ENCODE results near the gene MNX1. TPM values are rescaled to one million over a fixed set of nuclear protein-coding genes. Genes with fewer than 3 reads are reported as not detected.

Gene MNX1
- not detected for total RNA-seq

- H3K9me3 Mint-ChIP-seq (ENCODE audit: low read depth) = no peaks in the 10 kb centered on the region
- ATAC-seq (peak; percentile 85), DNase-seq (peak; percentile 46)
- peaks cover 10% of the 10 kb centered on the region for H3K4me1 Mint-ChIP-seq
- CTCF ChIA-PET = no interaction called here
- peaks cover 86% of the 10 kb centered on the region for H3K27me3 Mint-ChIP-seq
- peak within 1 kb of the TSS; percentile 24 for H3K27ac Mint-ChIP-seq
- H3K4me3 Mint-ChIP-seq = no peak within 1 kb of the TSS
- no peaks in the 10 kb centered on the region for H3K36me3 Mint-ChIP-seq
Observed at GRCh38 chr7:157010588-157011332, at the start of gene MNX1. Gene MNX1, minus strand, starts transcription at chr7:157010663. Its CDS starts 313 bp downstream, at chr7:157010350.

- DNase-seq = no peak
- no peak for ATAC-seq
- CTCF ChIA-PET = no interaction called here
- Mint-ChIP-seq H3K27me3 (peaks cover 11% of the 10 kb centered on the region), H3K27ac (no peak overlapping the region), H3K36me3 (no peaks in the 10 kb centered on the region), H3K4me3 (no peak overlapping the region), H3K9me3 (ENCODE audit: low read depth) (peaks cover 12% of the 10 kb centered on the region), H3K4me1 (no peaks in the 10 kb centered on the region)
Observed at GRCh38 chr7:157059534-157059933, 49.1 kb upstream of the MNX1 start.

GRCh38 chr7:157058701-157059100 lies 48.2 kb upstream of the MNX1 start:
- CTCF ChIA-PET = no interaction called here
- H3K27ac Mint-ChIP-seq = no peak overlapping the region
- H3K36me3 Mint-ChIP-seq = no peaks in the 10 kb centered on the region
- no peaks in the 10 kb centered on the region for H3K4me1 Mint-ChIP-seq
- no peak for ATAC-seq
- no peak for DNase-seq
- H3K9me3 Mint-ChIP-seq (ENCODE audit: low read depth) = peaks cover 9% of the 10 kb centered on the region
- H3K4me3 Mint-ChIP-seq = no peak overlapping the region
- H3K27me3 Mint-ChIP-seq = peaks cover 16% of the 10 kb centered on the region

- H3K27me3 Mint-ChIP-seq = peaks cover 23% of the 10 kb centered on the region
- CTCF ChIA-PET = no interaction called here
- H3K27ac Mint-ChIP-seq = no peak overlapping the region
- ATAC-seq (no peak), DNase-seq (no peak)
- H3K4me3 Mint-ChIP-seq = no peak overlapping the region
- H3K9me3 Mint-ChIP-seq (ENCODE audit: low read depth) = peaks cover 6% of the 10 kb centered on the region
- H3K36me3 Mint-ChIP-seq = no peaks in the 10 kb centered on the region
- H3K4me1 Mint-ChIP-seq = no peaks in the 10 kb centered on the region
Observed at GRCh38 chr7:157058068-157058467, 47.6 kb upstream of the MNX1 start.

GRCh38 chr7:157056957-157057902 lies 46.8 kb upstream of the MNX1 start:
- H3K9me3 Mint-ChIP-seq (ENCODE audit: low read depth) = peaks cover 2% of the 10 kb centered on the region
- H3K36me3 Mint-ChIP-seq = no peaks in the 10 kb centered on the region
- no peak overlapping the region for H3K4me3 Mint-ChIP-seq
- H3K27me3 Mint-ChIP-seq = peaks cover 26% of the 10 kb centered on the region
- no peak for ATAC-seq
- no peaks in the 10 kb centered on the region for H3K4me1 Mint-ChIP-seq
- H3K27ac Mint-ChIP-seq = no peak overlapping the region
- CTCF ChIA-PET = no interaction called here
- DNase-seq = no peak

GRCh38 chr7:157056246-157056645 lies 45.8 kb upstream of the MNX1 start:
- H3K27me3 Mint-ChIP-seq = peaks cover 28% of the 10 kb centered on the region
- H3K36me3 Mint-ChIP-seq = no peaks in the 10 kb centered on the region
- ATAC-seq (no peak), DNase-seq (no peak)
- no peak overlapping the region for H3K4me3 Mint-ChIP-seq
- CTCF ChIA-PET = no interaction called here
- H3K9me3 Mint-ChIP-seq (ENCODE audit: low read depth) = peaks cover 2% of the 10 kb centered on the region
- H3K4me1 Mint-ChIP-seq = no peaks in the 10 kb centered on the region
- H3K27ac Mint-ChIP-seq = no peak overlapping the region

GRCh38 chr7:157054927-157055326 lies 44.5 kb upstream of the MNX1 start:
- H3K4me1 Mint-ChIP-seq = no peaks in the 10 kb centered on the region
- CTCF ChIA-PET = no interaction called here
- DNase-seq = no peak
- no peak for ATAC-seq
- no peak overlapping the region for H3K4me3 Mint-ChIP-seq
- no peaks in the 10 kb centered on the region for H3K36me3 Mint-ChIP-seq
- H3K9me3 Mint-ChIP-seq (ENCODE audit: low read depth) = no peaks in the 10 kb centered on the region
- no peak overlapping the region for H3K27ac Mint-ChIP-seq
- H3K27me3 Mint-ChIP-seq = peaks cover 24% of the 10 kb centered on the region

- Mint-ChIP-seq H3K9me3 (ENCODE audit: low read depth) (no peaks in the 10 kb centered on the region), H3K27ac (no peak overlapping the region), H3K27me3 (peaks cover 22% of the 10 kb centered on the region), H3K4me3 (no peak overlapping the region), H3K36me3 (no peaks in the 10 kb centered on the region), H3K4me1 (no peaks in the 10 kb centered on the region)
- CTCF ChIA-PET = no interaction called here
- no peak for DNase-seq
- ATAC-seq = no peak
Observed at GRCh38 chr7:157053118-157053517, 42.7 kb upstream of the MNX1 start.

GRCh38 chr7:157047148-157047547 lies 36.7 kb upstream of the MNX1 start:
- no peak overlapping the region for H3K27ac Mint-ChIP-seq
- DNase-seq = no peak
- CTCF ChIA-PET = no interaction called here

GRCh38 chr7:157046681-157047080 lies 36.2 kb upstream of the MNX1 start:
- Mint-ChIP-seq H3K27ac (no peak overlapping the region), H3K27me3 (peaks cover 4% of the 10 kb centered on the region), H3K36me3 (no peaks in the 10 kb centered on the region), H3K9me3 (ENCODE audit: low read depth) (no peaks in the 10 kb centered on the region), H3K4me1 (no peaks in the 10 kb centered on the region), H3K4me3 (no peak overlapping the region)
- CTCF ChIA-PET = no interaction called here
- ATAC-seq (no peak), DNase-seq (no peak)

More at GRCh38 chr7:157047148-157047547, 36.7 kb upstream of the MNX1 start:
- no peak for ATAC-seq
- no peaks in the 10 kb centered on the region for H3K36me3 Mint-ChIP-seq
- H3K4me1 Mint-ChIP-seq = no peaks in the 10 kb centered on the region
- peaks cover 6% of the 10 kb centered on the region for H3K27me3 Mint-ChIP-seq
- H3K9me3 Mint-ChIP-seq (ENCODE audit: low read depth) = no peaks in the 10 kb centered on the region
- H3K4me3 Mint-ChIP-seq = no peak overlapping the region

GRCh38 chr7:157044943-157045660 lies 34.6 kb upstream of the MNX1 start:
- DNase-seq (no peak), ATAC-seq (no peak)
- Mint-ChIP-seq H3K27me3 (peaks cover 4% of the 10 kb centered on the region), H3K27ac (no peak overlapping the region), H3K4me1 (no peaks in the 10 kb centered on the region), H3K4me3 (no peak overlapping the region), H3K9me3 (ENCODE audit: low read depth) (no peaks in the 10 kb centered on the region), H3K36me3 (no peaks in the 10 kb centered on the region)
- CTCF ChIA-PET = no interaction called here

- no peaks in the 10 kb centered on the region for H3K36me3 Mint-ChIP-seq
- DNase-seq (no peak), ATAC-seq (no peak)
- H3K4me1 Mint-ChIP-seq = no peaks in the 10 kb centered on the region
- H3K27me3 Mint-ChIP-seq = peaks cover 3% of the 10 kb centered on the region
- H3K4me3 Mint-ChIP-seq = no peak overlapping the region
- no peaks in the 10 kb centered on the region for H3K9me3 Mint-ChIP-seq (ENCODE audit: low read depth)
- CTCF ChIA-PET = no interaction called here
- H3K27ac Mint-ChIP-seq = no peak overlapping the region
Observed at GRCh38 chr7:157044147-157044687, 33.8 kb upstream of the MNX1 start.

GRCh38 chr7:157043745-157044144 lies 33.3 kb upstream of the MNX1 start:
- no peak for DNase-seq
- H3K27me3 Mint-ChIP-seq = peaks cover 2% of the 10 kb centered on the region
- no peak overlapping the region for H3K4me3 Mint-ChIP-seq
- H3K36me3 Mint-ChIP-seq = no peaks in the 10 kb centered on the region
- CTCF ChIA-PET = no interaction called here
- H3K4me1 Mint-ChIP-seq = no peaks in the 10 kb centered on the region
- no peak for ATAC-seq
- no peak overlapping the region for H3K27ac Mint-ChIP-seq
- no peaks in the 10 kb centered on the region for H3K9me3 Mint-ChIP-seq (ENCODE audit: low read depth)

All from activated CD8-positive, alpha-beta memory T cell treated with anti-CD3 and anti-CD28 coated beads, Interleukin-2, amount 10 ng/mL, durations not matched to agents 7 days and 5 days (primary cell).